ENCODE results near the gene RIMS1.
A peak's percentile ranks its signal among the peaks of the same experiment; 100 is the strongest.

The RIMS1 gene

GRCh38 chr6:72213654-72214053, 327.3 kb downstream of the RIMS1 start:
- DNase-seq: no peak
- in situ Hi-C loops (cut with MboI; ENCODE audit: low pct_unique_long_range_greater_than_20kb, low sequenced_read_pairs): no loop called here

GRCh38 chr6:72216222-72217068, 330.1 kb downstream of the RIMS1 start:
- DNase-seq: no peak
- in situ Hi-C loops (cut with MboI; ENCODE audit: low pct_unique_long_range_greater_than_20kb, low sequenced_read_pairs): no loop called here

GRCh38 chr6:72217626-72218025, 331.3 kb downstream of the RIMS1 start:
- no peak for DNase-seq
- in situ Hi-C loops (cut with MboI; ENCODE audit: low pct_unique_long_range_greater_than_20kb, low sequenced_read_pairs): no loop called here

GRCh38 chr6:72218125-72218524, 331.8 kb downstream of the RIMS1 start:
- in situ Hi-C loops (cut with MboI; ENCODE audit: low pct_unique_long_range_greater_than_20kb, low sequenced_read_pairs): no loop called here
- DNase-seq: peak; percentile 2

GRCh38 chr6:72219536-72219935, 333.2 kb downstream of the RIMS1 start:
- no peak for DNase-seq
- in situ Hi-C loops (cut with MboI; ENCODE audit: low pct_unique_long_range_greater_than_20kb, low sequenced_read_pairs): no loop called here

- no peak for DNase-seq
- in situ Hi-C loops (cut with MboI; ENCODE audit: low pct_unique_long_range_greater_than_20kb, low sequenced_read_pairs): no loop called here
Measured at GRCh38 chr6:72238021-72238420, 351.7 kb downstream of the RIMS1 start.

GRCh38 chr6:72238900-72239299, 352.6 kb downstream of the RIMS1 start:
- DNase-seq: no peak
- in situ Hi-C loops (cut with MboI; ENCODE audit: low pct_unique_long_range_greater_than_20kb, low sequenced_read_pairs): no loop called here

GRCh38 chr6:72245565-72245964, 359.2 kb downstream of the RIMS1 start:
- no peak for DNase-seq
- in situ Hi-C loops (cut with MboI; ENCODE audit: low pct_unique_long_range_greater_than_20kb, low sequenced_read_pairs): no loop called here

GRCh38 chr6:72246926-72247325, 360.6 kb downstream of the RIMS1 start:
- peak; percentile 3 for DNase-seq
- in situ Hi-C loops (cut with MboI; ENCODE audit: low pct_unique_long_range_greater_than_20kb, low sequenced_read_pairs): no loop called here

GRCh38 chr6:72248621-72249020, 362.3 kb downstream of the RIMS1 start:
- no peak for DNase-seq
- in situ Hi-C loops (cut with MboI; ENCODE audit: low pct_unique_long_range_greater_than_20kb, low sequenced_read_pairs): no loop called here

- no peak for DNase-seq
- in situ Hi-C loops (cut with MboI; ENCODE audit: low pct_unique_long_range_greater_than_20kb, low sequenced_read_pairs): no loop called here
Measured at GRCh38 chr6:72250664-72251063, 364.3 kb downstream of the RIMS1 start.

GRCh38 chr6:72260489-72260888, 374.1 kb downstream of the RIMS1 start:
- in situ Hi-C loops (cut with MboI; ENCODE audit: low pct_unique_long_range_greater_than_20kb, low sequenced_read_pairs): no loop called here
- no peak for DNase-seq

GRCh38 chr6:72261554-72261953, 375.2 kb downstream of the RIMS1 start:
- no peak for DNase-seq
- in situ Hi-C loops (cut with MboI; ENCODE audit: low pct_unique_long_range_greater_than_20kb, low sequenced_read_pairs): no loop called here

- in situ Hi-C loops (cut with MboI; ENCODE audit: low pct_unique_long_range_greater_than_20kb, low sequenced_read_pairs): no loop called here
- no peak for DNase-seq
Measured at GRCh38 chr6:72262254-72262653, 375.9 kb downstream of the RIMS1 start.

GRCh38 chr6:72267470-72267869, 381.1 kb downstream of the RIMS1 start:
- no peak for DNase-seq
- in situ Hi-C loops (cut with MboI; ENCODE audit: low pct_unique_long_range_greater_than_20kb, low sequenced_read_pairs): no loop called here

GRCh38 chr6:72271531-72271930, 385.2 kb downstream of the RIMS1 start:
- DNase-seq: no peak
- in situ Hi-C loops (cut with MboI; ENCODE audit: low pct_unique_long_range_greater_than_20kb, low sequenced_read_pairs): no loop called here

GRCh38 chr6:72272958-72273357, 386.6 kb downstream of the RIMS1 start:
- DNase-seq: no peak
- in situ Hi-C loops (cut with MboI; ENCODE audit: low pct_unique_long_range_greater_than_20kb, low sequenced_read_pairs): no loop called here

- DNase-seq: no peak
- in situ Hi-C loops (cut with MboI; ENCODE audit: low pct_unique_long_range_greater_than_20kb, low sequenced_read_pairs): no loop called here
Measured at GRCh38 chr6:72275888-72276287, 389.5 kb downstream of the RIMS1 start.

GRCh38 chr6:72282201-72282600, 395.9 kb downstream of the RIMS1 start:
- in situ Hi-C loops (cut with MboI; ENCODE audit: low pct_unique_long_range_greater_than_20kb, low sequenced_read_pairs): no loop called here
- DNase-seq: no peak

GRCh38 chr6:72283571-72283970, 397.2 kb downstream of the RIMS1 start:
- DNase-seq: no peak
- in situ Hi-C loops (cut with MboI; ENCODE audit: low pct_unique_long_range_greater_than_20kb, low sequenced_read_pairs): no loop called here

- DNase-seq: no peak
- in situ Hi-C loops (cut with MboI; ENCODE audit: low pct_unique_long_range_greater_than_20kb, low sequenced_read_pairs): no loop called here
Measured at GRCh38 chr6:72286911-72287311, 400.6 kb downstream of the RIMS1 start.

Measured in KBM-7 (cell line).